GM23338 (cell line): Measurements from ENCODE around the gene POLDIP2. TPM values are rescaled to one million over a fixed set of nuclear protein-coding genes. Genes with fewer than 3 reads are reported as not detected.

Experiments
- ATAC-seq: fragments of 200-7000 bp; cut with Tn5 transposase; 3 replicates; pipeline ENCODE4 v1.9.1; 2020
- DNase-seq: peaks from one replicate; pipeline ENCODE4 v3.0.0-alpha.2; 2015; ENCODE audit warnings: low spot score
- H2AFZ ChIP-seq: fragments of 200-600 bp; sonication (generic); 2 replicates; pipeline ENCODE4 v1.8.0; 2016; ENCODE audit warnings: antibody characterized with exemption, mild to moderate bottlenecking, moderate library complexity
- H3F3A ChIP-seq: fragments of 200-600 bp; sonication (generic); replicated peaks from 2 replicates; pipeline ENCODE4 v1.8.0; 2017; ENCODE audit warnings: antibody characterized with exemption, mixed run types, low read depth
- H3K27ac ChIP-seq: fragments of 200-600 bp; sonication (generic); 2 replicates; pipeline ENCODE4 v1.6.1; 2016; ENCODE audit warnings: low read depth
- H3K27me3 ChIP-seq: fragments of 200-600 bp; sonication (generic); 2 replicates; pipeline ENCODE4 v1.8.0; 2016; ENCODE audit warnings: mild to moderate bottlenecking, mixed run types, moderate library complexity; ENCODE audit not compliant: insufficient read depth
- H3K36me3 ChIP-seq: fragments of 200-600 bp; sonication (generic); 2 replicates; pipeline ENCODE4 v1.8.0; 2016; ENCODE audit warnings: mild to moderate bottlenecking; ENCODE audit not compliant: insufficient read depth
- H3K4me1 ChIP-seq: fragments of 200-600 bp; sonication (generic); 2 replicates; pipeline ENCODE4 v1.8.0; 2016; ENCODE audit warnings: mild to moderate bottlenecking, moderate library complexity; ENCODE audit not compliant: insufficient read depth
- H3K4me2 ChIP-seq: fragments of 200-600 bp; sonication (generic); 2 replicates; pipeline ENCODE4 v1.7.1; 2017; ENCODE audit warnings: mixed run types
- H3K4me3 ChIP-seq: fragments of 200-600 bp; sonication (generic); 2 replicates; pipeline ENCODE4 v1.6.1; 2016; ENCODE audit warnings: mixed run types
- H3K79me2 ChIP-seq: fragments of 200-600 bp; sonication (generic); replicated peaks from 2 replicates; pipeline ENCODE4 v1.8.0; 2017; ENCODE audit warnings: mild to moderate bottlenecking; ENCODE audit not compliant: insufficient read depth
- H3K9me2 ChIP-seq: fragments of 200-600 bp; sonication (generic); 2 replicates; pipeline ENCODE4 v1.8.0; 2017; ENCODE audit not compliant: insufficient read depth
- H4K20me1 ChIP-seq: fragments of 200-600 bp; sonication (generic); replicated peaks from 2 replicates; pipeline ENCODE4 v1.8.0; 2017; ENCODE audit warnings: mild to moderate bottlenecking; ENCODE audit not compliant: insufficient read depth
- H3K27ac Mint-ChIP-seq: 2 replicates; pipeline ENCODE4 v1.8.0; 2020; ENCODE audit warnings: inconsistent platforms, mild to moderate bottlenecking, moderate library complexity, mixed read lengths
- H3K27me3 Mint-ChIP-seq: 3 replicates; pipeline ENCODE4 v1.8.0; 2022; ENCODE audit warnings: low read depth, mild to moderate bottlenecking, moderate library complexity, mixed read lengths, inconsistent platforms; ENCODE audit not compliant: insufficient read depth, poor library complexity
- H3K36me3 Mint-ChIP-seq: 3 replicates; pipeline ENCODE4 v1.8.0; 2021; ENCODE audit warnings: low read depth, mild to moderate bottlenecking, inconsistent platforms, moderate library complexity, mixed read lengths
- H3K4me1 Mint-ChIP-seq: 3 replicates; pipeline ENCODE4 v1.8.0; 2020; ENCODE audit warnings: mild to moderate bottlenecking, inconsistent platforms, mixed read lengths
- H3K4me3 Mint-ChIP-seq: 3 replicates; pipeline ENCODE4 v1.8.0; 2021; ENCODE audit warnings: moderate library complexity, mild to moderate bottlenecking, inconsistent platforms, mixed read lengths
- H3K9me3 Mint-ChIP-seq: 3 replicates; pipeline ENCODE4 v1.8.0; 2020; ENCODE audit warnings: moderate library complexity, mild to moderate bottlenecking, inconsistent platforms, mixed read lengths
- CREB1 ChIP-seq: fragments of 250-450 bp; sonication (Bioruptor Pico); IDR thresholded peaks from 2 replicates; pipeline ENCODE4 v1.5.0; 2020; ENCODE audit warnings: low read depth, mild to moderate bottlenecking, moderate library complexity
- EZH2 ChIP-seq: fragments of 200-600 bp; sonication (generic); IDR thresholded peaks from one replicate; pipeline ENCODE4 v1.8.0; 2017; ENCODE audit warnings: antibody characterized with exemption, mild to moderate bottlenecking, low read depth; ENCODE audit not compliant: unreplicated experiment
- EZH2phosphoT487 ChIP-seq: fragments of 200-600 bp; sonication (generic); IDR thresholded peaks from one replicate; pipeline ENCODE4 v1.8.1; 2018; ENCODE audit warnings: antibody characterized with exemption; ENCODE audit not compliant: unreplicated experiment
- JUNB ChIP-seq: IDR thresholded peaks from one replicate; pipeline ENCODE4 v1.6.1; 2016; ENCODE audit warnings: antibody characterized with exemption; ENCODE audit not compliant: unreplicated experiment
- NANOG ChIP-seq: IDR thresholded peaks from 2 replicates; pipeline ENCODE4 v1.6.1; 2016; ENCODE audit warnings: antibody characterized with exemption, borderline replicate concordance
- POLR2AphosphoS5 ChIP-seq: IDR thresholded peaks from 2 replicates; pipeline ENCODE4 v1.6.1; 2016; ENCODE audit warnings: antibody characterized with exemption, low read depth
- STAT1 ChIP-seq: IDR thresholded peaks from one replicate; pipeline ENCODE4 v1.6.1; 2016; ENCODE audit warnings: antibody characterized with exemption; ENCODE audit not compliant: unreplicated experiment
- ZNF114 ChIP-seq: fragments of 250-450 bp; sonication (Bioruptor Pico); IDR thresholded peaks from 2 replicates; pipeline ENCODE4 v1.5.0; 2020; ENCODE audit warnings: mild to moderate bottlenecking, moderate library complexity
- polyA plus RNA-seq: library from polyadenylated mRNA; unstranded; fragments of >200 nt; fragmentation: Nextera tagmentation; extraction: Ambion mirVana; gene quantifications from 2 replicates; pipeline ENCODE4 v1.2.1, GENCODE V29; 2016
- total RNA-seq: library from RNA; depleted of rRNA; stranded (reverse); fragments of >200 nt; shearing (Covaris generic); gene quantifications from 2 replicates; pipeline ENCODE4 v1.2.3, GENCODE V29; 2014
- TF ChIP-seq, protein P1 (sequence below): IDR thresholded peaks from one replicate; pipeline ENCODE4 v1.6.1; 2018; ENCODE audit warnings: antibody characterized with exemption; ENCODE audit not compliant: unreplicated experiment
- TF ChIP-seq, protein P2 (sequence below): fragments of 250-450 bp; sonication (Bioruptor Pico); IDR thresholded peaks from 2 replicates; pipeline ENCODE4 v1.5.0; 2020; ENCODE audit warnings: mild to moderate bottlenecking, moderate library complexity
- TF ChIP-seq, protein P3 (sequence below), 2 experiments: fragments of 200-600 bp in 1 of 2; sonication (generic) in 1 of 2; conservative IDR thresholded peaks; 2 replicates each; pipeline versions ENCODE4 v1.5.1 to v1.6.1; 2016 to 2017; ENCODE audit warnings: antibody characterized with exemption in 2 of 2, low read depth in 2 of 2, mild to moderate bottlenecking in 2 of 2, moderate library complexity in 1 of 2
- TF ChIP-seq, protein P4 (sequence below): IDR thresholded peaks from 2 replicates; pipeline ENCODE4 v1.6.1; 2016; ENCODE audit warnings: antibody characterized with exemption

POLDIP2 gene
- total and polyA plus RNA-seq, 2 experiments from 2014 or later = 45.7 to 77.1 TPM

DNA sequence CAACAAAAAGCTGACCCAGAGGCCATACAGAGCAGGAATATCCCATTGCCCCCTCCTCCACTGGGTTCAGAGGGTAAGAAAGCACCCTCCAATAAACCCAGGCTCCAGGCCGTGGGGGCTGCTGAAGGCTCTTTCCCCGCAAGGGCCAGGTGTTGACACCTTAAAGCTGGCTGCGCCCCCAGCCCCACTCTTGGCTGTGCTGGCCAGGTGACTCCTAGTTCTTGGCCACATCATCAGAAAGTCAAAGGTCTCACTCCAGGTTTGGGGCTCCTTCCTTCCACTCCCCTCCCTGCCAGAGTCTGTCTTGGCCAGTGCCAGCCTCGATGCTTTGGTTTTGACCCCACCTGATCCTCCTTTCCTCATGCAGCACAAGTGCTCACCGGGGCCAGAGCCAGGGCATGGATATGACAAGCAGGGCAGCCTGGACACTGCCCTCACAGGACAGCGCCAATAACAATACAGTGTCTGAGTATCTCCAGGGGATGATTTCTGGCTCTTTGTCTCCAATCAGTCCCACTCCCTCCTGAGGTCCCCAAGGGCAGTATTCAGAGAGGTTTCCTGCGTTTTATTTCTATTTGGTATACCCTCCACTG, 40.5 kb upstream of the POLDIP2 start:
- Histone ChIP-seq H3K27me3 (no peaks in the 10 kb centered on the region; the same call in 1 of the 2 replicates), H3K9me2 (no peaks in the 10 kb centered on the region), H3K4me2 (no peak overlapping the region), H3K4me1 (peaks cover 12% of the 10 kb centered on the region), H4K20me1 (no peaks in the 10 kb centered on the region; the same call in 1 of the 2 replicates), H2AFZ (no peak overlapping the region), H3K27ac (no peak overlapping the region), H3K36me3 (no peaks in the 10 kb centered on the region), H3F3A (no peaks in the 10 kb centered on the region), H3K4me3 (no peak overlapping the region), H3K79me2 (no peaks in the 10 kb centered on the region)
- H3K4me1 Mint-ChIP-seq = peaks cover 23% of the 10 kb centered on the region
- H3K36me3 Mint-ChIP-seq = peaks cover 11% of the 10 kb centered on the region
- DNase-seq = no peak
- TF ChIP-seq NANOG = no peak
- TF ChIP-seq, protein P1, sequence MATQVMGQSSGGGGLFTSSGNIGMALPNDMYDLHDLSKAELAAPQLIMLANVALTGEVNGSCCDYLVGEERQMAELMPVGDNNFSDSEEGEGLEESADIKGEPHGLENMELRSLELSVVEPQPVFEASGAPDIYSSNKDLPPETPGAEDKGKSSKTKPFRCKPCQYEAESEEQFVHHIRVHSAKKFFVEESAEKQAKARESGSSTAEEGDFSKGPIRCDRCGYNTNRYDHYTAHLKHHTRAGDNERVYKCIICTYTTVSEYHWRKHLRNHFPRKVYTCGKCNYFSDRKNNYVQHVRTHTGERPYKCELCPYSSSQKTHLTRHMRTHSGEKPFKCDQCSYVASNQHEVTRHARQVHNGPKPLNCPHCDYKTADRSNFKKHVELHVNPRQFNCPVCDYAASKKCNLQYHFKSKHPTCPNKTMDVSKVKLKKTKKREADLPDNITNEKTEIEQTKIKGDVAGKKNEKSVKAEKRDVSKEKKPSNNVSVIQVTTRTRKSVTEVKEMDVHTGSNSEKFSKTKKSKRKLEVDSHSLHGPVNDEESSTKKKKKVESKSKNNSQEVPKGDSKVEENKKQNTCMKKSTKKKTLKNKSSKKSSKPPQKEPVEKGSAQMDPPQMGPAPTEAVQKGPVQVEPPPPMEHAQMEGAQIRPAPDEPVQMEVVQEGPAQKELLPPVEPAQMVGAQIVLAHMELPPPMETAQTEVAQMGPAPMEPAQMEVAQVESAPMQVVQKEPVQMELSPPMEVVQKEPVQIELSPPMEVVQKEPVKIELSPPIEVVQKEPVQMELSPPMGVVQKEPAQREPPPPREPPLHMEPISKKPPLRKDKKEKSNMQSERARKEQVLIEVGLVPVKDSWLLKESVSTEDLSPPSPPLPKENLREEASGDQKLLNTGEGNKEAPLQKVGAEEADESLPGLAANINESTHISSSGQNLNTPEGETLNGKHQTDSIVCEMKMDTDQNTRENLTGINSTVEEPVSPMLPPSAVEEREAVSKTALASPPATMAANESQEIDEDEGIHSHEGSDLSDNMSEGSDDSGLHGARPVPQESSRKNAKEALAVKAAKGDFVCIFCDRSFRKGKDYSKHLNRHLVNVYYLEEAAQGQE = no peak
- no peak for TF ChIP-seq EZH2
- no peak for TF ChIP-seq JUNB
- TF ChIP-seq CREB1 (CRISPR knock-in tag) = no peak
- TF ChIP-seq POLR2AphosphoS5 = no peak
- TF ChIP-seq STAT1 = no peak
- TF ChIP-seq, protein P2, sequence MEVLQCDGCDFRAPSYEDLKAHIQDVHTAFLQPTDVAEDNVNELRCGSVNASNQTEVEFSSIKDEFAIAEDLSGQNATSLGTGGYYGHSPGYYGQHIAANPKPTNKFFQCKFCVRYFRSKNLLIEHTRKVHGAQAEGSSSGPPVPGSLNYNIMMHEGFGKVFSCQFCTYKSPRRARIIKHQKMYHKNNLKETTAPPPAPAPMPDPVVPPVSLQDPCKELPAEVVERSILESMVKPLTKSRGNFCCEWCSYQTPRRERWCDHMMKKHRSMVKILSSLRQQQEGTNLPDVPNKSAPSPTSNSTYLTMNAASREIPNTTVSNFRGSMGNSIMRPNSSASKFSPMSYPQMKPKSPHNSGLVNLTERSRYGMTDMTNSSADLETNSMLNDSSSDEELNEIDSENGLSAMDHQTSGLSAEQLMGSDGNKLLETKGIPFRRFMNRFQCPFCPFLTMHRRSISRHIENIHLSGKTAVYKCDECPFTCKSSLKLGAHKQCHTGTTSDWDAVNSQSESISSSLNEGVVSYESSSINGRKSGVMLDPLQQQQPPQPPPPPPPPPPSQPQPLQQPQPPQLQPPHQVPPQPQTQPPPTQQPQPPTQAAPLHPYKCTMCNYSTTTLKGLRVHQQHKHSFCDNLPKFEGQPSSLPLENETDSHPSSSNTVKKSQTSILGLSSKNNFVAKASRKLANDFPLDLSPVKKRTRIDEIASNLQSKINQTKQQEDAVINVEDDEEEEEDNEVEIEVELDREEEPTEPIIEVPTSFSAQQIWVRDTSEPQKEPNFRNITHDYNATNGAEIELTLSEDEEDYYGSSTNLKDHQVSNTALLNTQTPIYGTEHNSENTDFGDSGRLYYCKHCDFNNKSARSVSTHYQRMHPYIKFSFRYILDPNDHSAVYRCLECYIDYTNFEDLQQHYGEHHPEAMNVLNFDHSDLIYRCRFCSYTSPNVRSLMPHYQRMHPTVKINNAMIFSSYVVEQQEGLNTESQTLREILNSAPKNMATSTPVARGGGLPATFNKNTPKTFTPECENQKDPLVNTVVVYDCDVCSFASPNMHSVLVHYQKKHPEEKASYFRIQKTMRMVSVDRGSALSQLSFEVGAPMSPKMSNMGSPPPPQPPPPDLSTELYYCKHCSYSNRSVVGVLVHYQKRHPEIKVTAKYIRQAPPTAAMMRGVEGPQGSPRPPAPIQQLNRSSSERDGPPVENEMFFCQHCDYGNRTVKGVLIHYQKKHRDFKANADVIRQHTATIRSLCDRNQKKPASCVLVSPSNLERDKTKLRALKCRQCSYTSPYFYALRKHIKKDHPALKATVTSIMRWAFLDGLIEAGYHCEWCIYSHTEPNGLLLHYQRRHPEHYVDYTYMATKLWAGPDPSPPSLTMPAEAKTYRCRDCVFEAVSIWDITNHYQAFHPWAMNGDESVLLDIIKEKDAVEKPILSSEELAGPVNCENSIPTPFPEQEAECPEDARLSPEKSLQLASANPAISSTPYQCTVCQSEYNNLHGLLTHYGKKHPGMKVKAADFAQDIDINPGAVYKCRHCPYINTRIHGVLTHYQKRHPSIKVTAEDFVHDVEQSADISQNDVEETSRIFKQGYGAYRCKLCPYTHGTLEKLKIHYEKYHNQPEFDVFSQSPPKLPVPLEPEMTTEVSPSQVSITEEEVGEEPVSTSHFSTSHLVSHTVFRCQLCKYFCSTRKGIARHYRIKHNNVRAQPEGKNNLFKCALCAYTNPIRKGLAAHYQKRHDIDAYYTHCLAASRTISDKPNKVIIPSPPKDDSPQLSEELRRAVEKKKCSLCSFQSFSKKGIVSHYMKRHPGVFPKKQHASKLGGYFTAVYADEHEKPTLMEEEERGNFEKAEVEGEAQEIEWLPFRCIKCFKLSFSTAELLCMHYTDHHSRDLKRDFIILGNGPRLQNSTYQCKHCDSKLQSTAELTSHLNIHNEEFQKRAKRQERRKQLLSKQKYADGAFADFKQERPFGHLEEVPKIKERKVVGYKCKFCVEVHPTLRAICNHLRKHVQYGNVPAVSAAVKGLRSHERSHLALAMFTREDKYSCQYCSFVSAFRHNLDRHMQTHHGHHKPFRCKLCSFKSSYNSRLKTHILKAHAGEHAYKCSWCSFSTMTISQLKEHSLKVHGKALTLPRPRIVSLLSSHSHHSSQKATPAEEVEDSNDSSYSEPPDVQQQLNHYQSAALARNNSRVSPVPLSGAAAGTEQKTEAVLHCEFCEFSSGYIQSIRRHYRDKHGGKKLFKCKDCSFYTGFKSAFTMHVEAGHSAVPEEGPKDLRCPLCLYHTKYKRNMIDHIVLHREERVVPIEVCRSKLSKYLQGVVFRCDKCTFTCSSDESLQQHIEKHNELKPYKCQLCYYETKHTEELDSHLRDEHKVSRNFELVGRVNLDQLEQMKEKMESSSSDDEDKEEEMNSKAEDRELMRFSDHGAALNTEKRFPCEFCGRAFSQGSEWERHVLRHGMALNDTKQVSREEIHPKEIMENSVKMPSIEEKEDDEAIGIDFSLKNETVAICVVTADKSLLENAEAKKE (CRISPR knock-in tag) = no peak
- TF ChIP-seq, protein P3, sequence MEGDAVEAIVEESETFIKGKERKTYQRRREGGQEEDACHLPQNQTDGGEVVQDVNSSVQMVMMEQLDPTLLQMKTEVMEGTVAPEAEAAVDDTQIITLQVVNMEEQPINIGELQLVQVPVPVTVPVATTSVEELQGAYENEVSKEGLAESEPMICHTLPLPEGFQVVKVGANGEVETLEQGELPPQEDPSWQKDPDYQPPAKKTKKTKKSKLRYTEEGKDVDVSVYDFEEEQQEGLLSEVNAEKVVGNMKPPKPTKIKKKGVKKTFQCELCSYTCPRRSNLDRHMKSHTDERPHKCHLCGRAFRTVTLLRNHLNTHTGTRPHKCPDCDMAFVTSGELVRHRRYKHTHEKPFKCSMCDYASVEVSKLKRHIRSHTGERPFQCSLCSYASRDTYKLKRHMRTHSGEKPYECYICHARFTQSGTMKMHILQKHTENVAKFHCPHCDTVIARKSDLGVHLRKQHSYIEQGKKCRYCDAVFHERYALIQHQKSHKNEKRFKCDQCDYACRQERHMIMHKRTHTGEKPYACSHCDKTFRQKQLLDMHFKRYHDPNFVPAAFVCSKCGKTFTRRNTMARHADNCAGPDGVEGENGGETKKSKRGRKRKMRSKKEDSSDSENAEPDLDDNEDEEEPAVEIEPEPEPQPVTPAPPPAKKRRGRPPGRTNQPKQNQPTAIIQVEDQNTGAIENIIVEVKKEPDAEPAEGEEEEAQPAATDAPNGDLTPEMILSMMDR (conservative IDR thresholded peaks at IDR 0.05; ENCODE audit: low read depth in 2 of 2) = no peak
- no peak for TF ChIP-seq ZNF114
- TF ChIP-seq EZH2phosphoT487 = no peak
- TF ChIP-seq, protein P4, sequence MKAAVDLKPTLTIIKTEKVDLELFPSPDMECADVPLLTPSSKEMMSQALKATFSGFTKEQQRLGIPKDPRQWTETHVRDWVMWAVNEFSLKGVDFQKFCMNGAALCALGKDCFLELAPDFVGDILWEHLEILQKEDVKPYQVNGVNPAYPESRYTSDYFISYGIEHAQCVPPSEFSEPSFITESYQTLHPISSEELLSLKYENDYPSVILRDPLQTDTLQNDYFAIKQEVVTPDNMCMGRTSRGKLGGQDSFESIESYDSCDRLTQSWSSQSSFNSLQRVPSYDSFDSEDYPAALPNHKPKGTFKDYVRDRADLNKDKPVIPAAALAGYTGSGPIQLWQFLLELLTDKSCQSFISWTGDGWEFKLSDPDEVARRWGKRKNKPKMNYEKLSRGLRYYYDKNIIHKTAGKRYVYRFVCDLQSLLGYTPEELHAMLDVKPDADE = no peak
- H3K9me3 Mint-ChIP-seq = no peaks in the 10 kb centered on the region
- H3K27ac Mint-ChIP-seq = no peak overlapping the region
- ATAC-seq = no peak
- peaks cover 14% of the 10 kb centered on the region for H3K27me3 Mint-ChIP-seq
- H3K4me3 Mint-ChIP-seq = no peak overlapping the region
